SK-N-SH treated with all-trans-retinoic acid at 6 μM for 48 hours (cell line): ENCODE measurements around the gene BLM.

Experiments used
- ARNTL ChIP-seq: fragments of 450-650 bp; formaldehyde crosslinking; IDR thresholded peaks from 2 replicates; pipeline ENCODE4 v1.5.0; 2020; ENCODE audit warnings: low read depth, mild to moderate bottlenecking, moderate library complexity, borderline replicate concordance
- CREB5 ChIP-seq: fragments of 250-450 bp; sonication (Bioruptor Pico); IDR thresholded peaks from 2 replicates; pipeline ENCODE4 v1.5.1; 2020; ENCODE audit warnings: low read depth, mild to moderate bottlenecking, moderate library complexity
- RARB ChIP-seq: fragments of 250-450 bp; sonication (Bioruptor Pico); IDR thresholded peaks from 2 replicates; pipeline ENCODE4 v1.8.0; 2021; ENCODE audit warnings: mild to moderate bottlenecking, moderate library complexity
- SNAI2 ChIP-seq: fragments of 250-450 bp; sonication (Bioruptor Pico); IDR thresholded peaks from 2 replicates; pipeline ENCODE4 v1.5.0; 2020; ENCODE audit warnings: mild to moderate bottlenecking, moderate library complexity
- TOX ChIP-seq: fragments of 250-450 bp; sonication (Bioruptor Pico); IDR thresholded peaks from 2 replicates; pipeline ENCODE4 v1.8.0; 2021; ENCODE audit warnings: mild to moderate bottlenecking, moderate library complexity, borderline replicate concordance
- ZFP30 ChIP-seq: fragments of 450-650 bp; formaldehyde crosslinking; IDR thresholded peaks from 2 replicates; pipeline ENCODE4 v1.5.0; 2022; ENCODE audit warnings: mild to moderate bottlenecking, moderate library complexity
- TF ChIP-seq, protein P1 (sequence below): fragments of 250-450 bp; sonication (Bioruptor Pico); IDR thresholded peaks from 2 replicates; pipeline ENCODE4 v1.5.1; 2021; ENCODE audit warnings: mild to moderate bottlenecking, moderate library complexity

GRCh38 chr15:90845201-90845949 lies 128.2 kb downstream of the BLM start:
- no peak for TF ChIP-seq CREB5 (CRISPR knock-in tag)
- no peak for TF ChIP-seq TOX
- no peak for TF ChIP-seq SNAI2
- no peak for TF ChIP-seq ZFP30
- TF ChIP-seq, protein P1, sequence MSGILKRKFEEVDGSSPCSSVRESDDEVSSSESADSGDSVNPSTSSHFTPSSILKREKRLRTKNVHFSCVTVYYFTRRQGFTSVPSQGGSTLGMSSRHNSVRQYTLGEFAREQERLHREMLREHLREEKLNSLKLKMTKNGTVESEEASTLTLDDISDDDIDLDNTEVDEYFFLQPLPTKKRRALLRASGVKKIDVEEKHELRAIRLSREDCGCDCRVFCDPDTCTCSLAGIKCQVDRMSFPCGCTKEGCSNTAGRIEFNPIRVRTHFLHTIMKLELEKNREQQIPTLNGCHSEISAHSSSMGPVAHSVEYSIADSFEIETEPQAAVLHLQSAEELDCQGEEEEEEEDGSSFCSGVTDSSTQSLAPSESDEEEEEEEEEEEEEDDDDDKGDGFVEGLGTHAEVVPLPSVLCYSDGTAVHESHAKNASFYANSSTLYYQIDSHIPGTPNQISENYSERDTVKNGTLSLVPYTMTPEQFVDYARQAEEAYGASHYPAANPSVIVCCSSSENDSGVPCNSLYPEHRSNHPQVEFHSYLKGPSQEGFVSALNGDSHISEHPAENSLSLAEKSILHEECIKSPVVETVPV (CRISPR knock-in tag) = no peak
- no peak for TF ChIP-seq RARB (CRISPR knock-in tag)
- TF ChIP-seq ARNTL (CRISPR knock-in tag) = no peak
